ENCODE measurements around the gene ZNF106. TPM values are rescaled to one million over a fixed set of nuclear protein-coding genes. Genes with fewer than 3 reads are reported as not detected.

ZNF106 gene
- total RNA-seq, 1 donor from 2014 or later = 69.6 TPM

GRCh38 chr15:42510258-42511006, 19.5 kb upstream of the ZNF106 start:
- Histone ChIP-seq H3K4me1 (ENCODE audit: insufficient read depth, low read length) (peaks cover 9% of the 10 kb centered on the region), H3K4me3 (ENCODE audit: insufficient read depth, low read depth, low read length) (no peak overlapping the region), H3K36me3 (ENCODE audit: insufficient read depth, low read length) (peaks cover 10% of the 10 kb centered on the region), H3K9ac (ENCODE audit: low read length) (peak overlapping the region; percentile 46), H3K79me2 (ENCODE audit: insufficient read depth, low read length) (peaks cover 36% of the 10 kb centered on the region), H3K4me2 (ENCODE audit: low read length) (peak overlapping the region; percentile 55), H3K27ac (ENCODE audit: low read depth, low read length) (peak overlapping the region; percentile 72), H2AFZ (ENCODE audit: low read depth, low read length) (no peak overlapping the region), H3K27me3 (ENCODE audit: insufficient read depth, low read length) (no peaks in the 10 kb centered on the region), H4K20me1 (ENCODE audit: insufficient read depth, low read length) (peaks cover 38% of the 10 kb centered on the region), H3K9me3 (ENCODE audit: insufficient read depth, low read depth, low read length) (no peaks in the 10 kb centered on the region)
- peak; percentile 32 for FAIRE-seq
- peaks cover 26% of the 10 kb centered on the region for H3K4me1 Mint-ChIP-seq (ENCODE audit: low read depth, unreplicated experiment)
- H3K27ac Mint-ChIP-seq (ENCODE audit: unreplicated experiment) = no peak overlapping the region
- TF ChIP-seq EZH2 (IDR thresholded peaks at IDR 0.05; ENCODE audit: insufficient read depth, low read length) = no peak
- TF ChIP-seq CTCF (IDR thresholded peaks at IDR 0.05; ENCODE audit: insufficient read depth, low read depth, low read length) = no peak
- no peak overlapping the region for H3K4me3 Mint-ChIP-seq (ENCODE audit: unreplicated experiment)
- peaks cover 7% of the 10 kb centered on the region for H3K36me3 Mint-ChIP-seq (ENCODE audit: low read depth, unreplicated experiment)
- H3K27me3 Mint-ChIP-seq (ENCODE audit: low read depth, unreplicated experiment) = no peaks in the 10 kb centered on the region
- no peaks in the 10 kb centered on the region for H3K9me3 Mint-ChIP-seq (ENCODE audit: unreplicated experiment)
- DNase-seq (ENCODE audit: low read depth) = no peak

GRCh38 chr15:42508263-42508690, 17.3 kb upstream of the ZNF106 start:
- Histone ChIP-seq H3K4me3 (ENCODE audit: insufficient read depth, low read depth, low read length) (no peak overlapping the region), H3K4me1 (ENCODE audit: insufficient read depth, low read length) (peaks cover 9% of the 10 kb centered on the region), H3K27me3 (ENCODE audit: insufficient read depth, low read length) (no peaks in the 10 kb centered on the region), H3K9me3 (ENCODE audit: insufficient read depth, low read depth, low read length) (no peaks in the 10 kb centered on the region), H3K79me2 (ENCODE audit: insufficient read depth, low read length) (peaks cover 54% of the 10 kb centered on the region), H3K4me2 (ENCODE audit: low read length) (no peak overlapping the region), H3K36me3 (ENCODE audit: insufficient read depth, low read length) (peaks cover 2% of the 10 kb centered on the region), H2AFZ (ENCODE audit: low read depth, low read length) (no peak overlapping the region), H4K20me1 (ENCODE audit: insufficient read depth, low read length) (peaks cover 44% of the 10 kb centered on the region), H3K9ac (ENCODE audit: low read length) (no peak overlapping the region), H3K27ac (ENCODE audit: low read depth, low read length) (no peak overlapping the region)
- Mint-ChIP-seq H3K36me3 (ENCODE audit: low read depth, unreplicated experiment) (peaks cover 3% of the 10 kb centered on the region), H3K27ac (ENCODE audit: unreplicated experiment) (no peak overlapping the region), H3K4me1 (ENCODE audit: low read depth, unreplicated experiment) (peaks cover 29% of the 10 kb centered on the region), H3K4me3 (ENCODE audit: unreplicated experiment) (no peak overlapping the region), H3K27me3 (ENCODE audit: low read depth, unreplicated experiment) (no peaks in the 10 kb centered on the region), H3K9me3 (ENCODE audit: unreplicated experiment) (no peaks in the 10 kb centered on the region)
- FAIRE-seq = no peak
- TF ChIP-seq EZH2 (IDR thresholded peaks at IDR 0.05; ENCODE audit: insufficient read depth, low read length) (no peak), CTCF (IDR thresholded peaks at IDR 0.05; ENCODE audit: insufficient read depth, low read depth, low read length) (no peak)
- no peak for DNase-seq (ENCODE audit: low read depth)

- FAIRE-seq = no peak
- peaks cover 50% of the 10 kb centered on the region for H4K20me1 ChIP-seq (ENCODE audit: insufficient read depth, low read length)
- no peak overlapping the region for H3K27ac ChIP-seq (ENCODE audit: low read depth, low read length)
- peaks cover 60% of the 10 kb centered on the region for H3K79me2 ChIP-seq (ENCODE audit: insufficient read depth, low read length)
- H3K36me3 Mint-ChIP-seq (ENCODE audit: low read depth, unreplicated experiment) = peaks cover 3% of the 10 kb centered on the region
- H3K4me2 ChIP-seq (ENCODE audit: low read length) = no peak overlapping the region
- H3K27ac Mint-ChIP-seq (ENCODE audit: unreplicated experiment) = no peak overlapping the region
- H3K27me3 ChIP-seq (ENCODE audit: insufficient read depth, low read length) = no peaks in the 10 kb centered on the region
- no peaks in the 10 kb centered on the region for H3K9me3 Mint-ChIP-seq (ENCODE audit: unreplicated experiment)
- no peak overlapping the region for H3K9ac ChIP-seq (ENCODE audit: low read length)
- H3K36me3 ChIP-seq (ENCODE audit: insufficient read depth, low read length) = peaks cover 2% of the 10 kb centered on the region
- H2AFZ ChIP-seq (ENCODE audit: low read depth, low read length) = no peak overlapping the region
- H3K4me1 Mint-ChIP-seq (ENCODE audit: low read depth, unreplicated experiment) = peaks cover 29% of the 10 kb centered on the region
- H3K4me3 ChIP-seq (ENCODE audit: insufficient read depth, low read depth, low read length) = no peak overlapping the region
- no peak overlapping the region for H3K4me3 Mint-ChIP-seq (ENCODE audit: unreplicated experiment)
- H3K27me3 Mint-ChIP-seq (ENCODE audit: low read depth, unreplicated experiment) = no peaks in the 10 kb centered on the region
- H3K4me1 ChIP-seq (ENCODE audit: insufficient read depth, low read length) = peaks cover 9% of the 10 kb centered on the region
- no peaks in the 10 kb centered on the region for H3K9me3 ChIP-seq (ENCODE audit: insufficient read depth, low read depth, low read length)
- TF ChIP-seq EZH2 (IDR thresholded peaks at IDR 0.05; ENCODE audit: insufficient read depth, low read length) (no peak), CTCF (IDR thresholded peaks at IDR 0.05; ENCODE audit: insufficient read depth, low read depth, low read length) (no peak)
- no peak for DNase-seq (ENCODE audit: low read depth)
These were observed 16.6 kb upstream of the ZNF106 start for GRCh38 chr15:42507514-42507913.
